Measurements from ENCODE around the gene FBRSL1. TPM values are rescaled to one million over a fixed set of nuclear protein-coding genes. Genes with fewer than 3 reads are reported as not detected.
A peak's percentile ranks its signal among the peaks of the same experiment; 100 is the strongest.
"Not testable (repeated sequence)": the region's sequence is repeated elsewhere in the genome, so short reads cannot be mapped to it uniquely, and the experiment has no call there.

Gene FBRSL1
- polyA plus RNA-seq (2013, experiment 1 of 4), result 45.7 TPM
- 71.0 TPM for polyA plus RNA-seq (2013, experiment 2 of 4)
- polyA plus RNA-seq (2013, experiment 3 of 4), result 56.4 TPM
- polyA plus RNA-seq (2013, experiment 4 of 4), result 49.2 TPM

GRCh38 chr12:132489602-132490266, at the start of gene FBRSL1:
Gene FBRSL1 (plus strand): TSS chr12:132490151.
- peaks cover 58% of the 10 kb centered on the region for H3K27me3 ChIP-seq (ENCODE audit: control insufficient read depth, insufficient read depth, low read length, poor library complexity, severe bottlenecking)
- peak within 1 kb of the TSS; percentile 48 for H3K4me3 ChIP-seq (ENCODE audit: insufficient read depth, low read depth, low read length)
- peaks cover 6% of the 10 kb centered on the region for H3K4me1 ChIP-seq (ENCODE audit: control insufficient read depth, insufficient read depth, low read length)
- H3K9me3 ChIP-seq (ENCODE audit: control insufficient read depth, low read length), result no peaks in the 10 kb centered on the region
- H3K27ac ChIP-seq (ENCODE audit: insufficient read depth, low read depth, low read length, poor library complexity, severe bottlenecking), result no peak within 1 kb of the TSS
- no peaks in the 10 kb centered on the region for H3K36me3 ChIP-seq (ENCODE audit: control insufficient read depth, insufficient read depth, low read length)
- 2% methylated on average over 94 to 96 of the region's 96 CpGs for WGBS, 2 experiments

- WGBS, 2 experiments, result 85 to 89% methylated on average over 13 of the region's 13 CpGs
Observed at GRCh38 chr12:132440420-132440819, 49.5 kb upstream of the FBRSL1 start.

GRCh38 chr12:132441871-132442863, 47.8 kb upstream of the FBRSL1 start:
- H3K27me3 ChIP-seq (ENCODE audit: control insufficient read depth, insufficient read depth, low read length, poor library complexity, severe bottlenecking), result peaks cover under 1% of the 10 kb centered on the region
- 90 to 91% methylated on average over 48 of the region's 48 CpGs for WGBS, 2 experiments

More at GRCh38 chr12:132440420-132440819, 49.5 kb upstream of the FBRSL1 start:
- not testable (repeated sequence) for H3K4me1 ChIP-seq (ENCODE audit: control insufficient read depth, insufficient read depth, low read length); H3K4me3 ChIP-seq (ENCODE audit: insufficient read depth, low read depth, low read length); H3K27ac ChIP-seq (ENCODE audit: insufficient read depth, low read depth, low read length, poor library complexity, severe bottlenecking); H3K36me3 ChIP-seq (ENCODE audit: control insufficient read depth, insufficient read depth, low read length); H3K9me3 ChIP-seq (ENCODE audit: control insufficient read depth, low read length)
- H3K27me3 ChIP-seq (ENCODE audit: control insufficient read depth, insufficient read depth, low read length, poor library complexity, severe bottlenecking), result peaks cover 15% of the 10 kb centered on the region

DNA sequence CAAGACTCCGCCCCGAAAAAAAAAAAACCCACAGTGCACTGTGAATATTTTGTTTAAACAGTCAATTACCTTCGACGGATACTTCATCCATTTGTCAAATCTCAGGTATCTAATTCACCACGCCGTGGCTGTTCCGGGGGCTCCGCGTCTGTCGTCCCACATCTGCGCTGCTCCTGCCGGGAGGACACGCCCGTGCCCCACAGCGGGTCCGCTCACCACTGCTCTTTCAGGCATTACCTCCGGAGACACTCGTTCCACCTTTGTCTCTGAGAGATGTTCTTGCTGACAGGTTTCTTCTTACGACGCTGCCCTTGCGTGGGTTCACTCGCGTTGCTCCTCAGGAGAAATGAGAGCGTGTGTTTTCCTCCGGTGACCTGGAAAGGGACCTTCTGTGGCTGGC, 46.9 kb upstream of the FBRSL1 start:
- Histone ChIP-seq H3K4me3 (ENCODE audit: insufficient read depth, low read depth, low read length) (no peak overlapping the region), H3K36me3 (ENCODE audit: control insufficient read depth, insufficient read depth, low read length) (no peaks in the 10 kb centered on the region), H3K27ac (ENCODE audit: insufficient read depth, low read depth, low read length, poor library complexity, severe bottlenecking) (no peak overlapping the region), H3K27me3 (ENCODE audit: control insufficient read depth, insufficient read depth, low read length, poor library complexity, severe bottlenecking) (no peaks in the 10 kb centered on the region), H3K9me3 (ENCODE audit: control insufficient read depth, low read length) (no peaks in the 10 kb centered on the region), H3K4me1 (ENCODE audit: control insufficient read depth, insufficient read depth, low read length) (peaks cover 4% of the 10 kb centered on the region)
- 93% methylated on average over 25 of the region's 25 CpGs for WGBS, 2 experiments

More at GRCh38 chr12:132441871-132442863, 47.8 kb upstream of the FBRSL1 start:
- no peaks in the 10 kb centered on the region for H3K9me3 ChIP-seq (ENCODE audit: control insufficient read depth, low read length)
- H3K27ac ChIP-seq (ENCODE audit: insufficient read depth, low read depth, low read length, poor library complexity, severe bottlenecking), result no peak overlapping the region
- no peak overlapping the region for H3K4me3 ChIP-seq (ENCODE audit: insufficient read depth, low read depth, low read length)
- H3K4me1 ChIP-seq (ENCODE audit: control insufficient read depth, insufficient read depth, low read length), result peaks cover 4% of the 10 kb centered on the region
- no peaks in the 10 kb centered on the region for H3K36me3 ChIP-seq (ENCODE audit: control insufficient read depth, insufficient read depth, low read length)

DNA sequence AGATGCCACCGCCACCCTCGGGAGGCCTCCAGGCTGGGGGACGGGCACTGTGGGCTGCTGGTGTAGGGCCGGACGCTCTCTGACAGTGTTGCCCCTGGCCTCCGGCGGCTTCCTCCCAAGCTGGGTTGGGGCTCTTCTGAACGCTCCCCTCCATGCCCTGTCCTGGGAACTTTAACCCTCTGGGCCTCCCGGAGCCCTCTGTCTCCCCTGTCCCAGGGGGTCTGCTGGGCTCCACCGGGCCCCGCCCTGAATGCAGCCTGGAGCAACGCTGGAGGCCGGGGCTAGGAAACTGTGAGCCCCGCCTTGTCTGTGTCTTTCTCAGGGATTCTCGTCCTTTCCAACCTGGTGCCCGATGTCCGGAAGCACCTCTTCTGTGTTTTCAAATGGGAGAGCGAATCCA, 45.7 kb upstream of the FBRSL1 start:
- peaks cover 4% of the 10 kb centered on the region for H3K4me1 ChIP-seq (ENCODE audit: control insufficient read depth, insufficient read depth, low read length)
- no peaks in the 10 kb centered on the region for H3K36me3 ChIP-seq (ENCODE audit: control insufficient read depth, insufficient read depth, low read length)
- WGBS, 2 experiments, result 76 to 81% methylated on average over 18 of the region's 18 CpGs
- H3K4me3 ChIP-seq (ENCODE audit: insufficient read depth, low read depth, low read length), result no peak overlapping the region
- no peaks in the 10 kb centered on the region for H3K27me3 ChIP-seq (ENCODE audit: control insufficient read depth, insufficient read depth, low read length, poor library complexity, severe bottlenecking)
- no peak overlapping the region for H3K27ac ChIP-seq (ENCODE audit: insufficient read depth, low read depth, low read length, poor library complexity, severe bottlenecking)
- H3K9me3 ChIP-seq (ENCODE audit: control insufficient read depth, low read length), result no peaks in the 10 kb centered on the region

DNA sequence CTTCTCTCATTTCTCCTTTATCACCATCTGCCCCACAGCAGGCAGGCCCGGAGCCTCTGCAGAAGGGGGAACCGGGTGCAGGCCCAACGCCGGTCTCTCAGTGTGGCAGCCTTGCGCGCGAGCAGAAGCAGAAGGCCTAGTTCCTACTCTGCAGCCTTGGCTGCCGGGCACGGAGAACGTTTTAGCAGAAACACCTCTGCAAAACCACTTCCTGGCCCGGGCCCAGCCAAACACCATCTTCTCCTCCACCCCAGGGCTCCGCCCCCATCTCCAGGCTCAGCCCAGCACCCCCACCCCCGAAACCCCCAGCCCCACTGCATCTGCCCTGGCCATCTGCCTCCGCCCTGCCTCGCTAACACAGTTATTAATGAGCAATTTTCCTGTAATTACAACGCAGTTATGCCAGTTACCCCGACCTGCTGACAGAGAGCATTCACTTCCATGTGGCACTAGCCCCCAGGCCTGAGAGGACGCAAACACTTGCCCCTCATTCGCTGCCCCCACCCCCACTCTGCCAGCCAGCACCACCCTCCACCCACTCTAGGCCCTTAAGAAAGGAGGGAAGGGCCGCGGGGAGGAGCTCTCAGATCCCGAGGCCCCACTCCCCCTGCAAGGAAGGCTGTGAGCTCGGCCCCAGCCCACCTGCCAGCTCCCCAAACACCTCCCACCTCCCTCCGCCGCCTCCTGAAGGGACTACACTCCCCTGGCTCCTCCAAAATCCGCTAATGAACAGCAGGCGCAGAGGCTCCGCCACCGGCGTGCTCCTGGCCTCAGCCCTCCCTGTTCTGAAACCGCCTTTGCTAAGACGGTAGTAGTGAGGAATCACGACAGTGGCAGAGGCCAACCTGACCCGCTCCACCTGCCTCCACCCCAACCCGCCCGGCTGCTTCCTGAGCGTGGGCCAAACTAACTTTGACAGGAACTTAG, 44.7 kb upstream of the FBRSL1 start:
- no peak overlapping the region for H3K27ac ChIP-seq (ENCODE audit: insufficient read depth, low read depth, low read length, poor library complexity, severe bottlenecking)
- no peaks in the 10 kb centered on the region for H3K9me3 ChIP-seq (ENCODE audit: control insufficient read depth, low read length)
- no peaks in the 10 kb centered on the region for H3K36me3 ChIP-seq (ENCODE audit: control insufficient read depth, insufficient read depth, low read length)
- peaks cover 4% of the 10 kb centered on the region for H3K4me1 ChIP-seq (ENCODE audit: control insufficient read depth, insufficient read depth, low read length)
- no peaks in the 10 kb centered on the region for H3K27me3 ChIP-seq (ENCODE audit: control insufficient read depth, insufficient read depth, low read length, poor library complexity, severe bottlenecking)
- peak overlapping the region; percentile 10 for H3K4me3 ChIP-seq (ENCODE audit: insufficient read depth, low read depth, low read length)
- 58 to 64% methylated on average over 35 to 37 of the region's 37 CpGs for WGBS, 2 experiments

- no peaks in the 10 kb centered on the region for H3K9me3 ChIP-seq (ENCODE audit: control insufficient read depth, low read length)
- H3K27me3 ChIP-seq (ENCODE audit: control insufficient read depth, insufficient read depth, low read length, poor library complexity, severe bottlenecking), result no peaks in the 10 kb centered on the region
- peaks cover 4% of the 10 kb centered on the region for H3K4me1 ChIP-seq (ENCODE audit: control insufficient read depth, insufficient read depth, low read length)
- WGBS, 2 experiments, result 75 to 76% methylated on average over 39 of the region's 39 CpGs
- H3K36me3 ChIP-seq (ENCODE audit: control insufficient read depth, insufficient read depth, low read length), result no peaks in the 10 kb centered on the region
- no peak overlapping the region for H3K27ac ChIP-seq (ENCODE audit: insufficient read depth, low read depth, low read length, poor library complexity, severe bottlenecking)
- peak overlapping the region; percentile 10 for H3K4me3 ChIP-seq (ENCODE audit: insufficient read depth, low read depth, low read length)
Observed at GRCh38 chr12:132445884-132446632, 43.9 kb upstream of the FBRSL1 start.

DNA sequence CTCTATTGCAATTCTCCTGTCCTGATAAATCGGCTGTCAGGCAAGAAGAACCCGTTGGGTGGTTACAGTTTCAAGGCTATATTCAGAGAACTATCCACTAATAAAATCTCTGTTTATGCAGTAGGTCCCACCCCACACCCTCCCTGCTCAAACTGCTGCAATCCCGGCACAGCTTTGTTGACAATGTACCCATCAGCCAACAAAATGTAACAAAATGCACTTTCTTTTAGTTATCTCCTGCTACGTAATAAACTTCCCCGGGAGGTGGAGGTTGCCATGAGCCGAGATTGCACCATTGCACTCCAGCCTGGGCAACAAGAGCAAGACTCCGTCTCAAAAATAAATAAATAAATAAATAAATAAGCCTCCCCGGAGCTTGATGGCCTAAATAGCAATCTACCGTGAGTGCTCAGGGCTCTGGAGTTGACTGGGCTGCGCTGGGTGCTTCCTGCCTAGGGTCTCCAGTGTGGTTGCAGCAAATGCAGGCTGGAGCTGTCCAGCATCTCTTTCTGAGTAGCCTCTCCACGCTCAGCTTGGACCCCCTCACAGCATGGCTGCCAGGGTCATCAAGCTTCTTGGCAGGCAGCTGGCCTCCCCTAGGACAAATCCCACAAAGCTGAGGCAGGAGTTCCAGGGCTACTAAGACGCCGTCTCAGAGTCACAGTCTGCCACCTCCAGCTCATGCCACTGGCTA, 43.2 kb upstream of the FBRSL1 start:
- no peaks in the 10 kb centered on the region for H3K27me3 ChIP-seq (ENCODE audit: control insufficient read depth, insufficient read depth, low read length, poor library complexity, severe bottlenecking)
- 89 to 90% methylated on average over 13 of the region's 13 CpGs for WGBS, 2 experiments
- no peak overlapping the region for H3K4me3 ChIP-seq (ENCODE audit: insufficient read depth, low read depth, low read length)

DNA sequence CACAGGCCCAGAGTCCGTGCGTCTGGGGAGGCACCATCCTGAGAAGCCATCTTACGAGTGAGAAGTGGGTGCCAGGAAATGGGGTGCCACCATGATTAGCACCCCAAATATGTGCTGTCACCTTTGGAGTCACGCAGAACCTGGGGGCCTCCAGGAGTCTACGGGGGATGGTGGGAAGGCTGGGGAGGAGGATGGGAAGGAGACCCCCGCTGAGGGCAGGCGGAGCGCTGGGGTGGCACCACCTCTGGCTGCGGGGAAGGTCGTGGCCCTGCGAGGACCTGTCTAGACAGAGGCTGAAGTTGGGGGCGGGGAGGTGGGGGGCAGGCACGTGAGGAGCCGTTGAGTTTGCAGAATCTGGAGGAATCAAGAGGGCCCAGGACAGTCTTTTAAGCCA, 42.6 kb upstream of the FBRSL1 start:
- no peaks in the 10 kb centered on the region for H3K27me3 ChIP-seq (ENCODE audit: control insufficient read depth, insufficient read depth, low read length, poor library complexity, severe bottlenecking)
- H3K36me3 ChIP-seq (ENCODE audit: control insufficient read depth, insufficient read depth, low read length), result no peaks in the 10 kb centered on the region
- H3K4me3 ChIP-seq (ENCODE audit: insufficient read depth, low read depth, low read length), result no peak overlapping the region
- H3K4me1 ChIP-seq (ENCODE audit: control insufficient read depth, insufficient read depth, low read length), result peaks cover 4% of the 10 kb centered on the region
- WGBS, 2 experiments, result 87 to 91% methylated on average over 14 of the region's 14 CpGs
- no peaks in the 10 kb centered on the region for H3K9me3 ChIP-seq (ENCODE audit: control insufficient read depth, low read length)
- no peak overlapping the region for H3K27ac ChIP-seq (ENCODE audit: insufficient read depth, low read depth, low read length, poor library complexity, severe bottlenecking)

More for the DNA sequence above, 43.2 kb upstream of the FBRSL1 start:
- Histone ChIP-seq H3K36me3 (ENCODE audit: control insufficient read depth, insufficient read depth, low read length) (no peaks in the 10 kb centered on the region), H3K27ac (ENCODE audit: insufficient read depth, low read depth, low read length, poor library complexity, severe bottlenecking) (no peak overlapping the region), H3K9me3 (ENCODE audit: control insufficient read depth, low read length) (no peaks in the 10 kb centered on the region), H3K4me1 (ENCODE audit: control insufficient read depth, insufficient read depth, low read length) (peaks cover 4% of the 10 kb centered on the region)
